Measurements from ENCODE around the gene SELENOH. TPM values are rescaled to one million over a fixed set of nuclear protein-coding genes. Genes with fewer than 3 reads are reported as not detected.

The SELENOH gene
- total and polyA plus RNA-seq, 2 of the 8 experiments (the other 6 are each of a cell fraction or from before 2014, with no cell fraction given) = 243 to 264 TPM

GRCh38 chr11:57746920-57747319 is 5.6 kb downstream of the SELENOH start (continued):
- TF ChIP-seq USF2 (IDR thresholded peaks at IDR 0.05; ENCODE audit: low read length) (no peak), RFX5 (IDR thresholded peaks at IDR 0.05; ENCODE audit: borderline replicate concordance, low read depth, low read length) (no peak), RBBP5 (IDR thresholded peaks at IDR 0.05; ENCODE audit: borderline replicate concordance, low read depth, low read length) (no peak), GABPA (IDR thresholded peaks at IDR 0.05; ENCODE audit: borderline replicate concordance, insufficient read depth, low read length) (no peak), CTBP2 (IDR thresholded peaks at IDR 0.05; ENCODE audit: borderline replicate concordance, insufficient read depth, insufficient read length, low read length) (no peak)
